Trophoblast cell (in vitro differentiated cells and primary cell): ENCODE measurements around the gene LRRFIP1.

Experiments
- DNase-seq, 2 donors: peaks; one replicate each; pipeline ENCODE4 v3.0.0-alpha.2; 2016
- H2AFZ ChIP-seq: 2 replicates; pipeline ENCODE4 v1.6.1; 2013; ENCODE audit warnings: low read length, moderate library complexity, mild to moderate bottlenecking; ENCODE audit not compliant: insufficient read depth, poor library complexity
- H2AK5ac ChIP-seq: 2 replicates; pipeline ENCODE4 v1.6.1; 2013; ENCODE audit warnings: mild to moderate bottlenecking, low read length
- H2BK120ac ChIP-seq: 2 replicates; pipeline ENCODE4 v1.6.1; 2013; ENCODE audit warnings: low read length, mild to moderate bottlenecking, moderate library complexity; ENCODE audit not compliant: insufficient read depth, poor library complexity
- H2BK12ac ChIP-seq: 2 replicates; pipeline ENCODE4 v1.6.1; 2013; ENCODE audit warnings: mild to moderate bottlenecking, low read length, moderate library complexity
- H2BK5ac ChIP-seq: 2 replicates; pipeline ENCODE4 v1.6.1; 2013; ENCODE audit warnings: low read length, low read depth, moderate library complexity, mild to moderate bottlenecking; ENCODE audit not compliant: poor library complexity
- H3K14ac ChIP-seq: 2 replicates; pipeline ENCODE4 v1.6.1; 2013; ENCODE audit warnings: mild to moderate bottlenecking, low read length
- H3K18ac ChIP-seq: 2 replicates; pipeline ENCODE4 v1.6.1; 2013; ENCODE audit warnings: mild to moderate bottlenecking, low read length
- H3K23ac ChIP-seq: 2 replicates; pipeline ENCODE4 v1.6.1; 2013; ENCODE audit warnings: low read length
- H3K27ac ChIP-seq: 2 replicates; pipeline ENCODE4 v1.5.1; 2013; ENCODE audit warnings: low read depth, mild to moderate bottlenecking, inconsistent platforms, low read length, moderate library complexity
- H3K27me3 ChIP-seq: 2 replicates; pipeline ENCODE4 v1.6.1; 2013; ENCODE audit warnings: inconsistent platforms, mild to moderate bottlenecking, low read length, moderate library complexity; ENCODE audit not compliant: insufficient read depth
- H3K36me3 ChIP-seq, 2 experiments: 1 replicate in 1 of 2; 2 replicates in 1 of 2; pipeline ENCODE4 v1.6.1; 2013; ENCODE audit warnings: low read length in 2 of 2, mild to moderate bottlenecking in 2 of 2, moderate library complexity in 1 of 2; ENCODE audit not compliant: insufficient read depth in 2 of 2, control insufficient read depth in 1 of 2
- H3K4ac ChIP-seq: 2 replicates; pipeline ENCODE4 v1.6.1; 2013; ENCODE audit warnings: low read depth, mild to moderate bottlenecking, low read length, moderate library complexity
- H3K4me1 ChIP-seq, 2 experiments: 1 replicate in 1 of 2; 2 replicates in 1 of 2; pipeline ENCODE4 v1.6.1; 2013; ENCODE audit warnings: low read length in 2 of 2, mild to moderate bottlenecking in 2 of 2, moderate library complexity in 1 of 2; ENCODE audit not compliant: insufficient read depth in 2 of 2, control insufficient read depth in 1 of 2
- H3K4me2 ChIP-seq: 2 replicates; pipeline ENCODE4 v1.6.1; 2013; ENCODE audit warnings: inconsistent platforms, mild to moderate bottlenecking, low read length, moderate library complexity
- H3K4me3 ChIP-seq: 2 replicates; pipeline ENCODE4 v1.5.1; 2013; ENCODE audit warnings: mild to moderate bottlenecking, low read depth, low read length, inconsistent platforms
- H3K79me1 ChIP-seq: one replicate; pipeline ENCODE4 v1.6.1; 2013; ENCODE audit warnings: low read length
- H3K79me2 ChIP-seq: 2 replicates; pipeline ENCODE4 v1.6.1; 2013; ENCODE audit warnings: low read length, mild to moderate bottlenecking; ENCODE audit not compliant: control insufficient read depth, insufficient read depth, poor library complexity
- H3K9ac ChIP-seq: 2 replicates; pipeline ENCODE4 v1.6.1; 2013; ENCODE audit warnings: mild to moderate bottlenecking, low read length
- H3K9me3 ChIP-seq: 2 replicates; pipeline ENCODE4 v1.6.1; 2013; ENCODE audit warnings: low read depth, mild to moderate bottlenecking, control low read depth, inconsistent platforms, low read length; ENCODE audit not compliant: insufficient read depth
- H4K12ac ChIP-seq: 2 replicates; pipeline ENCODE4 v1.6.1; 2013; ENCODE audit warnings: low read depth, mild to moderate bottlenecking, low read length, moderate library complexity
- H4K8ac ChIP-seq: 2 replicates; pipeline ENCODE4 v1.6.1; 2013; ENCODE audit warnings: low read depth, mild to moderate bottlenecking, low read length, moderate library complexity
- H4K91ac ChIP-seq: one replicate; pipeline ENCODE4 v1.6.1; 2013; ENCODE audit warnings: low read depth, mild to moderate bottlenecking, low read length, moderate library complexity
- WGBS: extraction: QIAGEN DNeasy Blood & Tissue Kit; methylation state at CpG from one replicate; pipeline ENCODE4 v1.1.7; 2013; ENCODE audit warnings: missing lambda C conversion rate; ENCODE audit not compliant: insufficient read length, insufficient coverage; ENCODE audit errors: extremely low coverage; 5-methylcytosine and 5-hydroxymethylcytosine counted together

The LRRFIP1 gene

DNA sequence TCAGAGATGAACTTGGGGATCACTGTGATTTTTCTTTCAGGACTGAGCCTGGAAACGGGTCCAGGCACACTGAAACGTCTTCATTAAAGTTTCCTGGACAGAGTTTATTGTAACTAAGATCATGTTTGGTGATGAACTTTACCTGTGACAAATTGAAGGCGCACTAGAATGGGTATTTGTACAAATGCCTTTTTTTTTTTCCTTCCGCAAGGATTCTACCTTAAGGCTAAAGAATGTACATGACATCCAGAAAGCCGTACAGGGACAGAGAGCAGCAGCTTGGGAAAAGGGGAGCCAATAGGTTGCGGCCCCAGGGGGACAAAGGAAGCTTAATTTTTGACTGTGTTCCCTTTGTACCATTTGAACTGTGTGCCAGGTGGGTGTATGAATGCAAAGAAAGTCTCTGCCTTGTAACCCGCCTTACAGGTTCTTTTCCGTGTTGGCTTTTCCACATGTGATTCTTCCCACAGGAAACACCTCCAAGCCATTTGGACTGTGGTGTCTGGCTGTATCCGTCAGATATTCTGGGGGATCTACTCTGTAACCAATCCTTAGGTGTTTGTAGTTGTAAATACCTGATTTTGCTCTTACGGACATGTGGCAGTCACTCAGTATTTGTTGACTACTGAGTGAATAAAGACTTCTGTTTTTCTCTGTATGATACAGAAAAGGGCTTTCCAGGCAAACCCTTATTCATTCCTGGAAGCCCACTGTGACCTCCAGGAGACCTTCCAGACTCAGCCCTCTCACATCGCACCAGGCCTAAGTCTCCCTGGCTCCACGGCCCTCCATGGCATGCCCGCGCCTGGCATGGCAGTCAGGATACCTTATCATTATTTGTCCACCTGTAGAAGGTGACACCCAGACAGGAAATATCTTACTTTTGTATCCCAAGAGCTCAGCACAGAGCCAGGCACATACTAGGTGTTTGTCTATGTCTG is 1.1 kb downstream of the LRRFIP1 start:
- Histone ChIP-seq H3K36me3 (no peaks in the 10 kb centered on the region), H3K4me1 (peaks cover 2 to 10% of the 10 kb centered on the region in 2 experiments), H3K23ac (no peak overlapping the region), H3K18ac (peak overlapping the region; percentile 31), H3K79me1 (peaks cover 6% of the 10 kb centered on the region), H2BK12ac (no peak overlapping the region), H4K91ac (no peak overlapping the region), H2BK5ac (no peak overlapping the region), H3K4me2 (peak overlapping the region; percentile 92), H2AK5ac (no peak overlapping the region), H3K79me2 (peaks cover 2% of the 10 kb centered on the region), H3K27me3 (no peaks in the 10 kb centered on the region), H2BK120ac (no peak overlapping the region), H3K4ac (no peak overlapping the region), H3K27ac (no peak overlapping the region), H2AFZ (peak overlapping the region; percentile 38), H4K8ac (no peak overlapping the region), H3K9me3 (peaks cover 2% of the 10 kb centered on the region), H3K9ac (peak overlapping the region; percentile 24), H3K4me3 (peak overlapping the region; percentile 82), H4K12ac (no peak overlapping the region), H3K14ac (peak overlapping the region; percentile 75)
- WGBS = no CpG with 5 or more reads among the region's 14 CpGs
- no peak for DNase-seq

DNA sequence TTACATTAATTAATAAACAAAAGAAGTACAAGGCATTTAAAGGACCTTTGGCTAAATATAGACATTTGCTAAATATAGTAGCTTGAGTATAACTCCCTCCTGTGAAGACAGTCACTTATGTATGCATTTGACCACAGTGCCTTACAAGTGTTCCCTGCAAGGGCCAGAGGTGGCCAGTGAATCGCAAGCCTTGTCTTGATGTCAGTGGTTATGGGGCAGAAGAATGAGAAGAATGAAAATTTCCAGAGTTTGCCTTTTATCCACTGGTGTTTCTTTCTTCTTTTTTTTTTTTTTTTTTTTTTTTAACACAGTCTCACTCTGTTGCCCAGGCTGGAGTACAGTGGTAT is 1.8 kb downstream of the LRRFIP1 start:
- H3K18ac ChIP-seq = no peak overlapping the region
- no peak overlapping the region for H3K27ac ChIP-seq
- no peak overlapping the region for H2AK5ac ChIP-seq
- H3K4me3 ChIP-seq = no peak overlapping the region
- H3K14ac ChIP-seq = no peak overlapping the region
- peaks cover 2% of the 10 kb centered on the region for H3K79me2 ChIP-seq
- peaks cover 6% of the 10 kb centered on the region for H3K79me1 ChIP-seq
- H3K4me2 ChIP-seq = no peak overlapping the region
- no peak overlapping the region for H4K12ac ChIP-seq
- H2BK12ac ChIP-seq = no peak overlapping the region
- no peak overlapping the region for H3K4ac ChIP-seq
- no peaks in the 10 kb centered on the region for H3K27me3 ChIP-seq
- no peak overlapping the region for H2AFZ ChIP-seq
- H2BK5ac ChIP-seq = no peak overlapping the region
- no peak overlapping the region for H3K9ac ChIP-seq
- H4K8ac ChIP-seq = no peak overlapping the region
- H3K36me3 ChIP-seq = no peaks in the 10 kb centered on the region
- DNase-seq = no peak
- no peak overlapping the region for H2BK120ac ChIP-seq
- H3K23ac ChIP-seq = no peak overlapping the region
- no peak overlapping the region for H4K91ac ChIP-seq
- peaks cover 2 to 10% of the 10 kb centered on the region in 2 experiments for H3K4me1 ChIP-seq
- WGBS = no CpG with 5 or more reads among the region's 1 CpG
- H3K9me3 ChIP-seq = peaks cover 2% of the 10 kb centered on the region

DNA sequence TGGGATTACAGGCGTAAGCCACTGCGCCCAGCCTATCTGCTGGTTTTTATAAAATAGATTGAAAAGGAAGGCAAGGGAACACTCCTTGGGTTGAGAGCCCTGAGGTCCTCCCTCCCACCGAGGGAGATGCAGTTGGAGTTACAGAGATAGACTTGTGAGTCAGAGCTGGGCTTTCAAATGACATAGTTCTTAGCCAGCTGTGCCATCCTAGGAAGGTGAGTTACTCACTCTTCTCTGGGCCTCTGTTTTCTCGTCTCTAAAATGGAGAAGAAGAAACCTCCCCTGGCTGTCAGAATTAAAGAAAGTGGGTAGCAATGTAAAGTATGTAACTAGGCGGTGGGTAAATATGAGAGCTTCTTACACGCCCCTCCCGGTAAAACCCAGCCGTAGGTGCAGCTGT is 2.4 kb downstream of the LRRFIP1 start:
- no peak overlapping the region for H3K9ac ChIP-seq
- peaks cover 6% of the 10 kb centered on the region for H3K79me1 ChIP-seq
- no peak overlapping the region for H2BK12ac ChIP-seq
- no peak overlapping the region for H4K12ac ChIP-seq
- no peak overlapping the region for H4K91ac ChIP-seq
- H2AK5ac ChIP-seq = no peak overlapping the region
- H3K23ac ChIP-seq = no peak overlapping the region
- H3K79me2 ChIP-seq = peaks cover 2% of the 10 kb centered on the region
- WGBS = no CpG with 5 or more reads among the region's 8 CpGs
- H2BK5ac ChIP-seq = no peak overlapping the region
- H3K14ac ChIP-seq = no peak overlapping the region
- no peak overlapping the region for H4K8ac ChIP-seq
- no peaks in the 10 kb centered on the region for H3K27me3 ChIP-seq
- no peak overlapping the region for H3K18ac ChIP-seq
- peak in 1 of 2 donors; percentile 47 for DNase-seq
- no peak overlapping the region for H3K4me2 ChIP-seq
- no peak overlapping the region for H3K4ac ChIP-seq
- H2AFZ ChIP-seq = no peak overlapping the region
- peaks cover 2% of the 10 kb centered on the region for H3K9me3 ChIP-seq
- no peak overlapping the region for H2BK120ac ChIP-seq
- no peak overlapping the region for H3K27ac ChIP-seq
- no peaks in the 10 kb centered on the region for H3K36me3 ChIP-seq
- H3K4me1 ChIP-seq = peaks cover 2 to 10% of the 10 kb centered on the region in 2 experiments
- H3K4me3 ChIP-seq = no peak overlapping the region

DNA sequence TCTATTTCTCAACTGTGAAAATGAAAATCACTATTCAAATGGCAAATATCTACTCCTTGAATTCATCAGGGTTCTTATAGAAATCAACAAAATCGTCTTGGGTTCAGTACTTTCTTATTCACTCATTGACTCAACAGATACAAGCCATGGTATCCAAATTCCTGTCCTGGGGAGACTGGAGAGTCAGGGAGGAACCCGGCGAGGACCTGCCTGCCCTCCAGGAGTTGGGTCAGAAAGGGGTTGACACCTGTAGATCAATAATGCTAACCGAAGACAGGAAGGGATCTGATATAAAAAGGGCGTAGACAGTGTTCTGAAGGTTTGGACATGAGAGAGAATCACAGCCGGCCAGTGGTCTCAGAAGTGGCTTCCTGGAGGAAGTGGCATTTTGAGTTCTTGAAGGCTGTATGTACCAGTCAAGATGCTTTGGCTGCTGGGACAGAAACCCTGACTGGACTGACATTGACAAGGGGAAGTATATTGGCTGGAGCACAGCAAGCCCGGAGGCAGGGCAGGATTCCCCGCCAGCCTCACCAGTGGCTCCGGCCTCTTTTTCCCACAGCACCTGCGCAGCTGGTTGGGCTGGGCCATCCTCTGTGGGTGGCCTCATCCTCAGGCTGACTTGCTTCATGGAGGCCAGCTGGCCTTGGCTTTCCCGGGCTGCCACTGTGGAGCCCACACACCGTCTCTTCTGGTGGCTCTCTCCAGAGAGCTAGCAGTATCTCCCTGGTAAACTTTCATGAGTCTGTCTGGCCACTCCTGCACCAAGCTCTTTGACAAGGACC is 3.0 kb downstream of the LRRFIP1 start:
- Histone ChIP-seq H3K23ac (no peak overlapping the region), H3K4me3 (no peak overlapping the region), H2AFZ (no peak overlapping the region), H3K36me3 (no peaks in the 10 kb centered on the region), H2AK5ac (no peak overlapping the region), H3K27ac (no peak overlapping the region), H3K18ac (no peak overlapping the region), H3K27me3 (no peaks in the 10 kb centered on the region), H3K4ac (no peak overlapping the region), H2BK12ac (no peak overlapping the region), H3K79me2 (peaks cover 2% of the 10 kb centered on the region), H4K8ac (no peak overlapping the region), H3K4me2 (no peak overlapping the region), H3K9me3 (no peaks in the 10 kb centered on the region), H2BK5ac (no peak overlapping the region), H4K12ac (no peak overlapping the region), H3K9ac (no peak overlapping the region), H2BK120ac (no peak overlapping the region), H3K4me1 (peaks cover 2 to 10% of the 10 kb centered on the region in 2 experiments), H4K91ac (no peak overlapping the region), H3K14ac (no peak overlapping the region), H3K79me1 (peaks cover 6% of the 10 kb centered on the region)
- peak in 1 of 2 donors; percentile 22 for DNase-seq
- no CpG with 5 or more reads among the region's 12 CpGs for WGBS
